ENCODE results near the gene ZNF689. TPM values are rescaled to one million over a fixed set of nuclear protein-coding genes. Genes with fewer than 3 reads are reported as not detected.
"Not testable (repeated sequence)": the region's sequence is repeated elsewhere in the genome, so short reads cannot be mapped to it uniquely, and the experiment has no call there.

ZNF689 gene
- total RNA-seq, 2 donors from 2014 or later = 13.4 to 17.8 TPM

DNA sequence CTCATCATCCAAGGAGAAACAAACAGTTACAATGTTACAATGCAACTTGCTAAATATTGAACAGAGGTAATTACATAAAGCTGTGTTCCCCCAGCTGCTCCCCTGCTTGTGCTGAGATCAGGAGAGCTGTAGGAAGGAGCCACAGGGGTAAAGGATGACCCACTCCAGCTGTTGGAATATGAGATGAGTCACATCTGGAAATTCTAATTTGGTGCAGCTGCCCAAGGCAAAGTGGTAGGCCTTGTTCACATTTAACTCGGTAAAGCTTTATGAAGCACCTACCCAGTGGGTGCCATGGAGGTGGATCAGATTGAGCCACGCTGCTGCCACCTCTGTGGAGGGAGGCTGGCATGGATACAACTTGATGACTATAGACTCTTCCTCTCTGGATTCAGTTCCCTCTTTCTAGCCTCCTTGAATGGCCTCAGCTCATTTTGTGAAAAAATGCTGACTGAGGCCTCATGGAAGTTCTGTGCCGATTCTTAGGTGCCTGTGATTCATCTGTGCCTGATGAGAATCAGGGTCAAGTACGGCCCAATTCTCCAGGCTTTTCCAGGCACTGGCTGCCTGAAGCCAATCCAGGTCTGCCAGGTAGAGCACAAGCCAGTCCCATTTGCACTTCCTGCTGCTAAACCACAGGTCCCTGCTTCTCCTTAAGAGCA, 7.4 kb downstream of the ZNF689 start:
- Histone ChIP-seq H3K27me3 (replicated peaks; ENCODE audit: insufficient read depth) (no peaks in the 10 kb centered on the region), H3K9me3 (no peaks in the 10 kb centered on the region), H3K27ac (no peak overlapping the region), H3K4me1 (replicated peaks) (peaks cover 6% of the 10 kb centered on the region), H3K36me3 (peaks cover 10% of the 10 kb centered on the region in 2 donors), H3K4me3 (no peak overlapping the region)
- no peak for DNase-seq (ENCODE audit: low spot score)
- intact Hi-C loops (cut with DNase I) = no loop called here
- 61% methylated on average over 4 of the region's 4 CpGs for WGBS
- TF ChIP-seq, protein P1, sequence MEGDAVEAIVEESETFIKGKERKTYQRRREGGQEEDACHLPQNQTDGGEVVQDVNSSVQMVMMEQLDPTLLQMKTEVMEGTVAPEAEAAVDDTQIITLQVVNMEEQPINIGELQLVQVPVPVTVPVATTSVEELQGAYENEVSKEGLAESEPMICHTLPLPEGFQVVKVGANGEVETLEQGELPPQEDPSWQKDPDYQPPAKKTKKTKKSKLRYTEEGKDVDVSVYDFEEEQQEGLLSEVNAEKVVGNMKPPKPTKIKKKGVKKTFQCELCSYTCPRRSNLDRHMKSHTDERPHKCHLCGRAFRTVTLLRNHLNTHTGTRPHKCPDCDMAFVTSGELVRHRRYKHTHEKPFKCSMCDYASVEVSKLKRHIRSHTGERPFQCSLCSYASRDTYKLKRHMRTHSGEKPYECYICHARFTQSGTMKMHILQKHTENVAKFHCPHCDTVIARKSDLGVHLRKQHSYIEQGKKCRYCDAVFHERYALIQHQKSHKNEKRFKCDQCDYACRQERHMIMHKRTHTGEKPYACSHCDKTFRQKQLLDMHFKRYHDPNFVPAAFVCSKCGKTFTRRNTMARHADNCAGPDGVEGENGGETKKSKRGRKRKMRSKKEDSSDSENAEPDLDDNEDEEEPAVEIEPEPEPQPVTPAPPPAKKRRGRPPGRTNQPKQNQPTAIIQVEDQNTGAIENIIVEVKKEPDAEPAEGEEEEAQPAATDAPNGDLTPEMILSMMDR (IDR thresholded peaks at IDR 0.05) = no peak
- TF ChIP-seq POLR2A (IDR thresholded peaks at IDR 0.05) = no peak
- no peak for TF ChIP-seq POLR2AphosphoS5 (IDR thresholded peaks at IDR 0.05)

DNA sequence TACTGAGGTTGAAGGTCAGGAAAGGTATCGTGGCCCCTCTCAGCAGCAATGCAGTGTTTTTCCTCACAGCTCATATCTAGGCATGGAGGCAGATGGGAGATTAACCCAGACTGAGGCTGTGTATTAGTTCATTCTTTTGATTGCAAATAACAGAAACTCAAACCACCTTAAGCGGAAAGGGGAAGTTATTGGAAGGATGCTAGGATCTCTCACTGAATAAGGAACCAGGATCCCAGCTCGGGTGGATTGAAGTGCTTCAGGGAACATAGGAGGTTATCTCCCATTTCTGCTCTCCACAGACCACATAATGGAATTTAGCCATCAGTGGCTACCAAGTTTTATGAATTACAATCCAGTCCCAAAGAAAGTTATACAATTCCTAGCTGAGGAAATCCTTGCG, 8.2 kb downstream of the ZNF689 start:
- H3K4me1 ChIP-seq (replicated peaks) = peaks cover 6% of the 10 kb centered on the region
- intact Hi-C loops (cut with DNase I) = no loop called here
- H3K27ac ChIP-seq = no peak overlapping the region
- no peaks in the 10 kb centered on the region for H3K27me3 ChIP-seq (replicated peaks; ENCODE audit: insufficient read depth)
- H3K4me3 ChIP-seq = no peak overlapping the region
- no peak for DNase-seq (ENCODE audit: low spot score)
- H3K36me3 ChIP-seq = peaks cover 10% of the 10 kb centered on the region in 2 donors
- TF ChIP-seq POLR2AphosphoS5 (IDR thresholded peaks at IDR 0.05) (no peak), POLR2A (IDR thresholded peaks at IDR 0.05) (no peak)
- TF ChIP-seq, protein P1 (IDR thresholded peaks at IDR 0.05) = no peak
- no peaks in the 10 kb centered on the region for H3K9me3 ChIP-seq
- WGBS = 81% methylated on average over 4 of the region's 4 CpGs

DNA sequence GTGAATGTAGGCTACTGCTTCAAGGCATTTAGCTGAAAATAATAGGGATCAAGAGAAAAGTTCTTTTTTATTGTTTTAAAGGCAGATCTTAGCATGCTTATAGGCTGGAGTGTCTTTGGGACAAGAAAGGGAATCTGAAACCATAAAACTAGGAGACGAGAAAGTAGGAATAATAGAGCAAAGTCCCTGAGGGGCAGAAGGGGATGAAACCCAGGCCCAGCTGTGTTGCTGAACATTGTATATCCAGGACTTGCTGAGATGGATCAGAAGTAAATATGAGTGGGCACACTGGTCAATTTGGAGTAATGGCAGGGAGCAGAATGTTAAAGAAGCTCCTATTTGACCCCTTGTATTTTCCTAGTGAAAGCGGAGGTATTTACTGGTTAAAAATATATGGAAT, 9.3 kb downstream of the ZNF689 start:
- no peak overlapping the region for H3K27ac ChIP-seq
- DNase-seq (ENCODE audit: low spot score) = no peak
- TF ChIP-seq, protein P1 (IDR thresholded peaks at IDR 0.05) = no peak
- no peak for TF ChIP-seq POLR2A (IDR thresholded peaks at IDR 0.05)
- H3K4me1 ChIP-seq (replicated peaks) = peaks cover 6% of the 10 kb centered on the region
- H3K27me3 ChIP-seq (replicated peaks; ENCODE audit: insufficient read depth) = no peaks in the 10 kb centered on the region
- no peaks in the 10 kb centered on the region for H3K9me3 ChIP-seq
- peaks cover 10% of the 10 kb centered on the region in 2 donors for H3K36me3 ChIP-seq
- 81% methylated on average over 2 of the region's 2 CpGs for WGBS
- H3K4me3 ChIP-seq = no peak overlapping the region
- intact Hi-C loops (cut with DNase I) = no loop called here

DNA sequence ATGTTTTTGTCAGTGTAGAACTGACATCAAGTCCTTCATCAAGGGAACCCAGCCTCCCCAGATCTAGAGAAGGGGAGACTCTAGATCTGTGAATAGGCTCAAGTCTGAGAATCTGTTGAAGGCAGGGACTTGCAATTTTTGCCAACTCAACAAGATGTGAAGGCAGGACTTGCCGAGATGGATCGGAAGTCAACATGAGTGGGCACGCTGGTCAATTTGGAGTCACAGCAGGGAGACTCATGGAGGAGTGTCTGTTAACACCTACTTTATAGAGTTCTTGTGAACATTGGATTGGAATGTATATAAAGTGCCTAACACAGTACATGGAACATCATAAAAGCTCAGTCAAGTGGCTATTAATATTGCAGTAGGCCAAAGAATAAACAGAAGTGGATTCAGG, 10.0 kb downstream of the ZNF689 start:
- Histone ChIP-seq H3K36me3 (peaks cover 10% of the 10 kb centered on the region in 2 donors), H3K9me3 (no peaks in the 10 kb centered on the region), H3K4me1 (replicated peaks) (peaks cover 6% of the 10 kb centered on the region), H3K27me3 (replicated peaks; ENCODE audit: insufficient read depth) (no peaks in the 10 kb centered on the region), H3K4me3 (no peak overlapping the region), H3K27ac (no peak overlapping the region)
- intact Hi-C loops (cut with DNase I) = no loop called here
- TF ChIP-seq POLR2AphosphoS5 (IDR thresholded peaks at IDR 0.05) (no peak), POLR2A (IDR thresholded peaks at IDR 0.05) (no peak)
- TF ChIP-seq, protein P1 (IDR thresholded peaks at IDR 0.05) = no peak
- WGBS = 58% methylated on average over 3 of the region's 3 CpGs
- DNase-seq (ENCODE audit: low spot score) = no peak

DNA sequence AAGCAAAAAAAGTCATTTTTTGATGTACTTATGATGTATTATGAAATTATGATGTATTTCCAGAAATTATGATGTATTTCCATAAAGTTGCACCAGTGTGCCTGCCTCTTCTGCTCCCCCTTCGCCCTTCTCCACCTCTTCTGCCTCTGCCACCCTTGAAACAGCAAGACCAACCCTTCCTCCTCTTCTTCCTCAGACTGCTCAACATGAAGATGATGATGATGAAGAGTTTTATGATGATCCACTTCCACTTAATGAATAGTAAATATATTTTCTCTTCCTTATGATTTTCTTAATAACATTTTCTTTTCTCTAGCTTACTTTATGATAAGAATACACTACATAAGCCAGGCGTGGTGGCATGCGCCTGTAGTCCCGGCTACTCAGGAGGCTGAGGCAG, 17.3 kb downstream of the ZNF689 start:
- no peak for DNase-seq (ENCODE audit: low spot score)
- Histone ChIP-seq H3K27ac (no peak overlapping the region), H3K36me3 (no peaks in the 10 kb centered on the region), H3K9me3 (no peaks in the 10 kb centered on the region), H3K4me1 (replicated peaks) (no peaks in the 10 kb centered on the region), H3K27me3 (replicated peaks; ENCODE audit: insufficient read depth) (no peaks in the 10 kb centered on the region), H3K4me3 (no peak overlapping the region)
- intact Hi-C loops (cut with DNase I) = no loop called here
- WGBS = 92% methylated on average over 4 of the region's 4 CpGs
- TF ChIP-seq, protein P1 (IDR thresholded peaks at IDR 0.05) = no peak
- TF ChIP-seq POLR2AphosphoS5 (IDR thresholded peaks at IDR 0.05) = no peak
- TF ChIP-seq POLR2A (IDR thresholded peaks at IDR 0.05) = no peak

DNA sequence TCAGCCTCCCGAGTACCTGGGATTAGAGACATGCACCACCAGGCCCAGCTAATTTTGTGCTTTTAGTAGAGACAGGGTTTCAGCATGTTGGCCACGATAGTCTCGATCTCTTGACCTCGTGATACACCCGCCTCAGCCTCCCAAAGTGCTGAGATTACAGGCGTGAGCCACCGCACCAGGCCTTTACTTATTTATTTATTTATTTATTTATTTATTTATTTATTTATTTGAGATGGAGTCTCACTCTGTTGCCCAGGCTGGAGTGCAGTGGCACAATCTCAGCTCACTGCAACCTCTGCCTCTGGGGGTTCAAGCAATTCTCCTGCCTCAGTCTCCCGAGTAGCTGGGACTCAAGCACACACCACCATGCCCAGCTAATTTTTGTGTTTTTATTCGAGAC, 19.3 kb downstream of the ZNF689 start:
- WGBS = 96% methylated on average over 9 of the region's 9 CpGs
- H3K4me1 ChIP-seq (replicated peaks); H3K9me3 ChIP-seq; H3K27me3 ChIP-seq (replicated peaks; ENCODE audit: insufficient read depth); H3K36me3 ChIP-seq; DNase-seq (ENCODE audit: low spot score); H3K27ac ChIP-seq; intact Hi-C loops (cut with DNase I); H3K4me3 ChIP-seq: not testable (repeated sequence)

DNA sequence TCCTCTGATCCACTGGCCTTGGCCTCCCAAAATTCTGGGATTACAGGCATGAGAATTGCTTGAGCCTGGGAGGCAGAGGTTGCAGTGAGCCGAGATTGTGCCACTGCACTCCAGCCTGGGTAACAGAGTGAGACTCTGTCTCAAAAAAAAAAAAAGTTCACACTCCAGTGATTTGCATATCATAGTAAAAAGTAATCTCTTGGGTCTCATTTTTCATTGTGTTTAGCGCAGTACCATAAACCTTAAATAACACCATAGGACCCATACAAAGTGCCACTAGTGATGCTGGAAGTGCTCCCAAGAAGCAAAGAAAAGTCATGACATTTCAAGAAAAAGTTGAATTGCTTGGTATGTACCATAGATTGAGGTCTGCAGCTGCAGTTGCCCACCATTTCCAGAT, 20.6 kb downstream of the ZNF689 start:
- H3K4me1 ChIP-seq (replicated peaks); H3K27ac ChIP-seq; H3K36me3 ChIP-seq; H3K9me3 ChIP-seq; DNase-seq (ENCODE audit: low spot score); H3K4me3 ChIP-seq; intact Hi-C loops (cut with DNase I); H3K27me3 ChIP-seq (replicated peaks; ENCODE audit: insufficient read depth): not testable (repeated sequence)
- WGBS = 96% methylated on average over 2 of the region's 2 CpGs
